ENCODE measurements around the gene SLC25A1.

Gene SLC25A1

GRCh38 chr22:19224557-19224956 lies 46.0 kb upstream of the SLC25A1 start:
- Histone ChIP-seq H3K36me3 (peaks cover 11 to 71% (median 57%) of the 10 kb centered on the region in 3 donors), H3K9me3 (no peaks in the 10 kb centered on the region), H3K27me3 (no peaks in the 10 kb centered on the region), H3K27ac (no peak overlapping the region), H3K4me1 (peaks cover 0 to 7% (median 0%) of the 10 kb centered on the region in 4 donors), H3K4me3 (no peak overlapping the region)
- TF ChIP-seq CTCF (IDR thresholded peaks at IDR 0.05) = no peak
- intact Hi-C loops (cut with DNase I; ENCODE audit: low total_unique reads) = no loop called here
- no peak for DNase-seq

- TF ChIP-seq CTCF (IDR thresholded peaks at IDR 0.05) = no peak
- Histone ChIP-seq H3K27me3 (no peaks in the 10 kb centered on the region), H3K36me3 (peaks cover 11 to 66% (median 57%) of the 10 kb centered on the region in 3 donors), H3K4me3 (no peak overlapping the region), H3K9me3 (no peaks in the 10 kb centered on the region), H3K27ac (no peak overlapping the region), H3K4me1 (peaks cover 3 to 16% (median 5%) of the 10 kb centered on the region in 4 donors)
- no peak for DNase-seq
- intact Hi-C loops (cut with DNase I; ENCODE audit: low total_unique reads) = no loop called here
Measured at GRCh38 chr22:19223617-19224016, 45.1 kb upstream of the SLC25A1 start.

- no peak for TF ChIP-seq CTCF (IDR thresholded peaks at IDR 0.05)
- no peak for DNase-seq
- Histone ChIP-seq H3K27ac (no peak overlapping the region), H3K4me1 (peaks cover 5 to 15% (median 9%) of the 10 kb centered on the region in 4 donors), H3K27me3 (no peaks in the 10 kb centered on the region), H3K36me3 (peaks cover 11 to 64% (median 57%) of the 10 kb centered on the region in 3 donors), H3K4me3 (no peak overlapping the region), H3K9me3 (no peaks in the 10 kb centered on the region)
- intact Hi-C loops (cut with DNase I; ENCODE audit: low total_unique reads) = no loop called here
Measured at GRCh38 chr22:19223110-19223509, 44.6 kb upstream of the SLC25A1 start.

- H3K27ac ChIP-seq = no peak overlapping the region
- no peak for DNase-seq
- H3K27me3 ChIP-seq = no peaks in the 10 kb centered on the region
- no peak overlapping the region for H3K4me3 ChIP-seq
- no peaks in the 10 kb centered on the region for H3K9me3 ChIP-seq
- peaks cover 5 to 12% (median 10%) of the 10 kb centered on the region in 4 donors for H3K4me1 ChIP-seq
- intact Hi-C loops (cut with DNase I; ENCODE audit: low total_unique reads) = no loop called here
- H3K36me3 ChIP-seq = peaks cover 11 to 60% (median 57%) of the 10 kb centered on the region in 3 donors
- no peak for TF ChIP-seq CTCF (IDR thresholded peaks at IDR 0.05)
Measured at GRCh38 chr22:19222242-19223005, 43.9 kb upstream of the SLC25A1 start.

GRCh38 chr22:19220867-19221266 lies 42.3 kb upstream of the SLC25A1 start:
- H3K4me3 ChIP-seq = no peak overlapping the region
- intact Hi-C loops (cut with DNase I; ENCODE audit: low total_unique reads) = no loop called here
- H3K4me1 ChIP-seq = peaks cover 5 to 12% (median 10%) of the 10 kb centered on the region in 4 donors
- H3K27me3 ChIP-seq = no peaks in the 10 kb centered on the region
- no peak overlapping the region for H3K27ac ChIP-seq
- TF ChIP-seq CTCF (IDR thresholded peaks at IDR 0.05) = no peak
- no peak for DNase-seq
- peaks cover 12 to 54% (median 51%) of the 10 kb centered on the region in 3 donors for H3K36me3 ChIP-seq
- no peaks in the 10 kb centered on the region for H3K9me3 ChIP-seq

All from tibial artery (tissue), 4 donors.